H9 (cell line): Measurements from ENCODE around the gene SLC7A14. TPM values are rescaled to one million over a fixed set of nuclear protein-coding genes. Genes with fewer than 3 reads are reported as not detected.

Experiments
- DNase-seq: peaks from one replicate; pipeline ENCODE4 v3.0.0-alpha.2; 2017
- H2AFZ ChIP-seq: one replicate; pipeline ENCODE4 v1.6.1; 2013; ENCODE audit warnings: mild to moderate bottlenecking, low read length, control low read depth, moderate library complexity
- H2AK5ac ChIP-seq: 2 replicates; pipeline ENCODE4 v1.6.1; 2013; ENCODE audit warnings: low read length, control low read depth, mixed read lengths; ENCODE audit not compliant: insufficient read length
- H2BK120ac ChIP-seq: one replicate; pipeline ENCODE4 v1.6.1; 2013; ENCODE audit warnings: low read depth, mild to moderate bottlenecking, low read length, control low read depth, inconsistent platforms; ENCODE audit not compliant: poor library complexity, severe bottlenecking
- H2BK12ac ChIP-seq: 2 replicates; pipeline ENCODE4 v1.6.1; 2013; ENCODE audit warnings: low read length, control low read depth, mixed read lengths, low read depth; ENCODE audit not compliant: insufficient read length
- H2BK15ac ChIP-seq: 2 replicates; pipeline ENCODE4 v1.6.1; 2013; ENCODE audit warnings: low read depth, low read length, control low read depth
- H2BK20ac ChIP-seq: one replicate; pipeline ENCODE4 v1.6.1; 2013; ENCODE audit warnings: low read depth, mild to moderate bottlenecking, low read length, control low read depth, inconsistent platforms; ENCODE audit not compliant: poor library complexity, severe bottlenecking
- H2BK5ac ChIP-seq: 2 replicates; pipeline ENCODE4 v1.6.1; 2013; ENCODE audit warnings: low read length, control low read depth, mixed read lengths; ENCODE audit not compliant: insufficient read length
- H3K14ac ChIP-seq: 2 replicates; pipeline ENCODE4 v1.6.1; 2013; ENCODE audit warnings: low read length, control low read depth; ENCODE audit not compliant: insufficient read depth
- H3K18ac ChIP-seq: 2 replicates; pipeline ENCODE4 v1.6.1; 2013; ENCODE audit warnings: low read depth, mild to moderate bottlenecking, mixed read lengths, low read length, control low read depth; ENCODE audit not compliant: insufficient read length
- H3K23ac ChIP-seq: 2 replicates; pipeline ENCODE4 v1.6.1; 2013; ENCODE audit warnings: low read length, control low read depth, mixed read lengths, low read depth; ENCODE audit not compliant: insufficient read length
- H3K23me2 ChIP-seq: 2 replicates; pipeline ENCODE4 v1.6.1; 2013; ENCODE audit warnings: low read depth, mild to moderate bottlenecking, mixed read lengths, low read length, control low read depth; ENCODE audit not compliant: insufficient read length, poor library complexity, severe bottlenecking
- H3K27ac ChIP-seq: 2 replicates; pipeline ENCODE4 v1.5.1; 2013; ENCODE audit warnings: low read length, control low read depth, mixed read lengths, low read depth; ENCODE audit not compliant: insufficient read length
- H3K27me3 ChIP-seq: 2 replicates; pipeline ENCODE4 v1.6.1; 2013; ENCODE audit warnings: low read length, control low read depth, inconsistent platforms; ENCODE audit not compliant: insufficient read depth
- H3K4ac ChIP-seq: 2 replicates; pipeline ENCODE4 v1.6.1; 2013; ENCODE audit warnings: low read depth, mild to moderate bottlenecking, control low read depth, inconsistent platforms, low read length, moderate library complexity
- H3K4me1 ChIP-seq: 2 replicates; pipeline ENCODE4 v1.6.1; 2013; ENCODE audit warnings: low read length, control low read depth, inconsistent platforms; ENCODE audit not compliant: insufficient read depth
- H3K4me2 ChIP-seq: 2 replicates; pipeline ENCODE4 v1.6.1; 2013; ENCODE audit warnings: low read length, control low read depth, mixed read lengths; ENCODE audit not compliant: insufficient read length, insufficient read depth
- H3K56ac ChIP-seq: 2 replicates; pipeline ENCODE4 v1.6.1; 2013; ENCODE audit warnings: low read depth, mild to moderate bottlenecking, mixed read lengths, low read length, control low read depth; ENCODE audit not compliant: insufficient read length
- H3K79me1 ChIP-seq: 2 replicates; pipeline ENCODE4 v1.6.1; 2013; ENCODE audit warnings: low read depth, mild to moderate bottlenecking, moderate library complexity, low read length, control low read depth, inconsistent platforms; ENCODE audit not compliant: insufficient read depth, poor library complexity, severe bottlenecking
- H3K79me2 ChIP-seq: 2 replicates; pipeline ENCODE4 v1.6.1; 2013; ENCODE audit warnings: low read length, control low read depth, inconsistent platforms; ENCODE audit not compliant: insufficient read depth
- H3K9ac ChIP-seq: 2 replicates; pipeline ENCODE4 v1.6.1; 2013; ENCODE audit warnings: low read length, control low read depth, mixed read lengths; ENCODE audit not compliant: insufficient read length; ENCODE audit errors: extremely low read depth
- H3K9me3 ChIP-seq: one replicate; pipeline ENCODE4 v1.6.1; 2013; ENCODE audit warnings: low read depth, low read length, inconsistent platforms; ENCODE audit not compliant: control insufficient read depth
- H3T11ph ChIP-seq: one replicate; pipeline ENCODE4 v1.6.1; 2013; ENCODE audit warnings: mild to moderate bottlenecking, low read length, control low read depth, inconsistent platforms
- H4K20me1 ChIP-seq: one replicate; pipeline ENCODE4 v1.6.1; 2013; ENCODE audit not compliant: control insufficient read depth, insufficient read length, insufficient read depth
- H4K5ac ChIP-seq: 2 replicates; pipeline ENCODE4 v1.6.1; 2013; ENCODE audit warnings: low read depth, mild to moderate bottlenecking, mixed read lengths, low read length, control low read depth; ENCODE audit not compliant: insufficient read length
- H4K8ac ChIP-seq: replicated peaks from 2 replicates; pipeline ENCODE4 v1.6.1; 2013; ENCODE audit warnings: low read length, control low read depth, mixed read lengths, low read depth; ENCODE audit not compliant: insufficient read length
- H4K91ac ChIP-seq: 2 replicates; pipeline ENCODE4 v1.6.1; 2013; ENCODE audit warnings: low read depth, mild to moderate bottlenecking, moderate library complexity, mixed read lengths, low read length, control low read depth; ENCODE audit not compliant: insufficient read length
- H3K27ac Mint-ChIP-seq, 3 experiments: 2 replicates in 2 of 3; 3 replicates in 1 of 3; pipeline ENCODE4 v1.8.0; 2020 to 2021; ENCODE audit warnings: mixed read lengths in 3 of 3, mild to moderate bottlenecking in 1 of 3, moderate library complexity in 1 of 3
- H3K27me3 Mint-ChIP-seq: 2 replicates; pipeline ENCODE4 v1.8.0; 2021; ENCODE audit warnings: low read depth, mild to moderate bottlenecking, moderate library complexity, mixed read lengths
- H3K36me3 Mint-ChIP-seq, 3 experiments: 2 replicates in 2 of 3; 3 replicates in 1 of 3; pipeline ENCODE4 v1.8.0; 2020 to 2021; ENCODE audit warnings: low read depth in 3 of 3, mixed read lengths in 3 of 3; ENCODE audit not compliant: insufficient read depth in 1 of 3
- H3K4me1 Mint-ChIP-seq, 2 experiments: 2 replicates each; pipeline ENCODE4 v1.8.0; 2020; ENCODE audit warnings: mixed read lengths in 2 of 2
- H3K4me3 Mint-ChIP-seq, 2 experiments: 2 replicates in 1 of 2; 3 replicates in 1 of 2; pipeline ENCODE4 v1.8.0; 2020 to 2021; ENCODE audit warnings: mild to moderate bottlenecking in 2 of 2, mixed read lengths in 2 of 2, moderate library complexity in 1 of 2
- H3K9me3 Mint-ChIP-seq, 2 experiments: 2 replicates in 1 of 2; 3 replicates in 1 of 2; pipeline ENCODE4 v1.8.0; 2020; ENCODE audit warnings: mild to moderate bottlenecking in 2 of 2, mixed read lengths in 2 of 2, moderate library complexity in 1 of 2
- WGBS: extraction: QIAGEN DNeasy Blood & Tissue Kit; methylation state at CpG from one replicate; pipeline ENCODE4 v1.1.7; 2013; ENCODE audit warnings: missing lambda C conversion rate, low lambda C conversion rate, mixed read lengths; ENCODE audit not compliant: insufficient read length; ENCODE audit errors: extremely low coverage; 5-methylcytosine and 5-hydroxymethylcytosine counted together
- total RNA-seq: library from RNA; stranded (reverse); gene quantifications from 2 replicates; pipeline ENCODE4 v1.2.1, GENCODE V29; 2021
- TF ChIP-seq, protein P1 (sequence below): fragments of 200-600 bp; sonication (generic); conservative IDR thresholded peaks from 3 replicates; pipeline ENCODE4 v1.8.0; 2021; ENCODE audit warnings: antibody characterized with exemption, mild to moderate bottlenecking

SLC7A14 gene
- total RNA-seq, 1 experiment from 2014 or later: 0.42 TPM

- no peak overlapping the region for H3K4me3 Mint-ChIP-seq
- Histone ChIP-seq H2BK12ac (no peak overlapping the region), H3K79me2 (no peaks in the 10 kb centered on the region), H3K4me1 (peaks cover 4% of the 10 kb centered on the region; the same call in 1 of the 2 replicates), H3K23me2 (no peaks in the 10 kb centered on the region), H3K56ac (no peak overlapping the region), H2BK20ac (no peak overlapping the region), H4K91ac (no peak overlapping the region), H2AFZ (no peak overlapping the region), H3K18ac (no peak overlapping the region), H3K27ac (no peak overlapping the region), H2BK15ac (no peak overlapping the region), H2BK5ac (no peak overlapping the region), H4K5ac (no peak overlapping the region), H3K4me2 (no peak overlapping the region), H2BK120ac (no peak overlapping the region), H2AK5ac (no peak overlapping the region), H4K8ac (no peak overlapping the region), H3K27me3 (no peaks in the 10 kb centered on the region), H3K9me3 (no peaks in the 10 kb centered on the region), H3K79me1 (no peaks in the 10 kb centered on the region), H3K9ac (no peak overlapping the region), H3K14ac (no peak overlapping the region), H3K4ac (no peak overlapping the region), H4K20me1 (no peaks in the 10 kb centered on the region), H3T11ph (no peak overlapping the region), H3K23ac (no peak overlapping the region)
- H3K9me3 Mint-ChIP-seq: no peaks in the 10 kb centered on the region
- H3K36me3 Mint-ChIP-seq: no peaks in the 10 kb centered on the region
- TF ChIP-seq, protein P1, sequence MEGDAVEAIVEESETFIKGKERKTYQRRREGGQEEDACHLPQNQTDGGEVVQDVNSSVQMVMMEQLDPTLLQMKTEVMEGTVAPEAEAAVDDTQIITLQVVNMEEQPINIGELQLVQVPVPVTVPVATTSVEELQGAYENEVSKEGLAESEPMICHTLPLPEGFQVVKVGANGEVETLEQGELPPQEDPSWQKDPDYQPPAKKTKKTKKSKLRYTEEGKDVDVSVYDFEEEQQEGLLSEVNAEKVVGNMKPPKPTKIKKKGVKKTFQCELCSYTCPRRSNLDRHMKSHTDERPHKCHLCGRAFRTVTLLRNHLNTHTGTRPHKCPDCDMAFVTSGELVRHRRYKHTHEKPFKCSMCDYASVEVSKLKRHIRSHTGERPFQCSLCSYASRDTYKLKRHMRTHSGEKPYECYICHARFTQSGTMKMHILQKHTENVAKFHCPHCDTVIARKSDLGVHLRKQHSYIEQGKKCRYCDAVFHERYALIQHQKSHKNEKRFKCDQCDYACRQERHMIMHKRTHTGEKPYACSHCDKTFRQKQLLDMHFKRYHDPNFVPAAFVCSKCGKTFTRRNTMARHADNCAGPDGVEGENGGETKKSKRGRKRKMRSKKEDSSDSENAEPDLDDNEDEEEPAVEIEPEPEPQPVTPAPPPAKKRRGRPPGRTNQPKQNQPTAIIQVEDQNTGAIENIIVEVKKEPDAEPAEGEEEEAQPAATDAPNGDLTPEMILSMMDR: no peak
- no peaks in the 10 kb centered on the region for H3K27me3 Mint-ChIP-seq
- DNase-seq: no peak
- H3K4me1 Mint-ChIP-seq: peaks cover 9 to 15% of the 10 kb centered on the region in 2 experiments
- H3K27ac Mint-ChIP-seq: no peak overlapping the region
- no CpG with 5 or more reads among the region's 3 CpGs for WGBS
Observed at GRCh38 chr3:170491901-170492300, 94.0 kb downstream of the SLC7A14 start.
